ENCODE measurements around the gene LMOD2. TPM values are rescaled to one million over a fixed set of nuclear protein-coding genes. Genes with fewer than 3 reads are reported as not detected.

The LMOD2 gene
- total RNA-seq, 1 donor from 2014 or later = not detected

DNA sequence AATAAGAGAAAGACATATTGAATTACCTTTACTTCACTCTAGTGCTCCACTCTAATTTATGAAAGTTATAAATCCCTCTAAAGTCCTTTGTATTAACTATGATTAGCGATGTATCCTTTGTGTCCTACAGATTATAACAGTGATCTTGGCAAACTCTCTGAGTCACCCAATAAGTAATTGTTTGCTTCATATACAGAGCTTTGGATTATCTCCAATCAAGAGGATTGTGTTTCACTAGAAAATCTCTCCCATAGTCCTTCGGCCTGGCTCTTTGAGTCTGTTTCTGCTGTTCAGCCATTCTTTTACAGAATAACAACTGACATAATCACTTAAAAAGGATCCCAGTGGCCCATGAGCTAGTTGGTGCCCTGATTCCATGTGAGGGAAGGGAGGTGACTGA, 9.5 kb downstream of the LMOD2 start:
- H3K27ac Mint-ChIP-seq = no peak overlapping the region
- no peaks in the 10 kb centered on the region for H3K9me3 Mint-ChIP-seq
- no peaks in the 10 kb centered on the region for H3K36me3 Mint-ChIP-seq (ENCODE audit: low read depth)
- no peak overlapping the region for H3K4me3 Mint-ChIP-seq (ENCODE audit: low read depth)
- peaks cover 2% of the 10 kb centered on the region for H3K4me1 Mint-ChIP-seq (ENCODE audit: low read depth)
- no peak for DNase-seq (ENCODE audit: low spot score)
- intact Hi-C loops (cut with micrococcal nuclease) = no loop called here
- H3K27me3 Mint-ChIP-seq (ENCODE audit: low read depth) = peaks cover 2% of the 10 kb centered on the region

DNA sequence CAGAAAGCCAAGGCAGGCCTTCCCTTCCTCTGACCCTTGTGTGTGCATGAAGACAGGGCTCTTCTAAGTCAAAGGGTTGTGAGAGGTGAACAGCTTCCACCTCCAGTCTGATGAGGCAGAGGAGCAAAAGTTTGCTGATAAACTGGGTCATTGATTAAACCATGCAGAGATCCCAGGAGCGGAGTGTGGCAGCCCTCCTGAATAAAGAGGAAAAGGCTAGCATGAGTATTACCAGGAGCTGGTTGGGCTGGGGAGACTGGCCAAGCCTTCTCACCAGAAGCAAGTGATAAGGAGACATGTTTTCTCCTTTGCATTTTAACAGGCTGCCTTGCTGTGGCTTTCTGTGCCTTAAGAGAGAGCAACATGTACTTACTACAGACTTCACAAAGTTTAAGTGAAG, 10.2 kb downstream of the LMOD2 start:
- H3K4me3 Mint-ChIP-seq (ENCODE audit: low read depth) = no peak overlapping the region
- intact Hi-C loops (cut with micrococcal nuclease) = no loop called here
- no peaks in the 10 kb centered on the region for H3K36me3 Mint-ChIP-seq (ENCODE audit: low read depth)
- H3K9me3 Mint-ChIP-seq = no peaks in the 10 kb centered on the region
- H3K27me3 Mint-ChIP-seq (ENCODE audit: low read depth) = peaks cover 2% of the 10 kb centered on the region
- H3K4me1 Mint-ChIP-seq (ENCODE audit: low read depth) = peaks cover 2% of the 10 kb centered on the region
- no peak overlapping the region for H3K27ac Mint-ChIP-seq
- DNase-seq (ENCODE audit: low spot score) = no peak

DNA sequence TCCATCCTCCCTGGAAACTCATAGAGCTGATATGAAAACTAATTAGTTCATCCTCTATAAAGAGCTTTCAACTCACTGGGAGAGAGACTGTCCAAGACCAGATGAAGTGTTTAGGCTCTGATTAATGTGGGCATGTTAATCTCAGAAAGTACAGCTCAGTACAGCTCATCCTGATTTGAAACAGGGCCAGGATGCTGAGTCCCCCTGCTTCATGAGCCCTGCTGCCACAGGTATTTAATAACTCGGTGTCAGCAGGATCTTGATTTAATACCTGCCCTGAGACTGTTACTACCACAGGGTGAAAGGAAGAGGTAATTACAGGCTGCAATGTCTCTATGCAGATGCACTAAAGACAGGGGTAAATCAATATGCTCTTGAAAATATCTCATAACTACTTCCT, 10.8 kb downstream of the LMOD2 start:
- Mint-ChIP-seq H3K27ac (no peak overlapping the region), H3K36me3 (ENCODE audit: low read depth) (no peaks in the 10 kb centered on the region), H3K27me3 (ENCODE audit: low read depth) (peaks cover 2% of the 10 kb centered on the region), H3K9me3 (no peaks in the 10 kb centered on the region), H3K4me1 (ENCODE audit: low read depth) (peaks cover 2% of the 10 kb centered on the region), H3K4me3 (ENCODE audit: low read depth) (no peak overlapping the region)
- DNase-seq (ENCODE audit: low spot score) = no peak
- intact Hi-C loops (cut with micrococcal nuclease) = no loop called here

DNA sequence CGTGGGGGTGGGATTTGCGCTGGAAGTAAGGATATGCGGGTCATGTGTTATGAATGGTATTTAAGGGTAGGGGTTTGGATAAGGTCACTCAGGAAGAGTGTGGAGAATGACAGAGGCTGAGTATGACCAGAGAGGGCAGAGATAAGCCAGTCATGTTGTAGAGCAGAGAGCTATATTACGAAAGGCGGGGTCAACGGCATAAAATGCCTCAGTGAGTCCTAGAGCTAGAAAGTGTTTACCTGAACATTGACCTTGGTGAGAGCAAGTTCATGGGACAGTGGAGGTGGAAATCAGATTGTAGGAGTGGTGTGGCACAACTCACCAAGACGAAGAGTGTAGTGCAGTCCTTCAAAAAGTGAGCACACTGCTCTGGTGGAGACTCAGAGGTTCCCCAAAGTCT, 13.8 kb downstream of the LMOD2 start:
- no peak for DNase-seq (ENCODE audit: low spot score)
- peaks cover 2% of the 10 kb centered on the region for H3K27me3 Mint-ChIP-seq (ENCODE audit: low read depth)

DNA sequence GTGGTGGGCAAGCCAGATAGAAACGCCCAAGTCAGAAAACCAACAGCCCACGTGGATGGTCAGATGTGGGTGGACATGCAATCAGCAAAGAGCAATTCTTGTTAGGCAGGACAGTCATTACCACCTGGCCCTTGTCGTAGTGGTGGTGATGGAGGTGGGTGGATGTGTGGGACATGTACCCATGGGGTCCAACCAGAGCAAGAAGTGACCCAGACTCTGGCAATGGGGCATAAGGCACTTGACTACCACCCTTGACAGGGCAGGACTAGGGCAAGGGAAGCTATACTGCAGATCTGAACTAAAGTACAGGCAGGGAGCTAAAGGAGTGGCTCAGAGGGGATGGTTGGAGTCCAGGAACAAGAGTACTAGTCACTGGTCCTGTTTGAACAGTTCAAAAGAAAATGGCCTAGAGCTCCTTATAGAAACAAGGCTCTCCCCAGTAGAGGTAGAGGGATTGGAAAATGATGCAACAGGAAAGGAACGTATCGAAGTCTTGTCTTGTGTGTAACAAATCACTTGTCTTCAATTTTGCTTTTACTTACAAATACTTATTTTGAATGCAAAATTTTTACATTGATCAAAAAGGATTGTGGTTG, 17.6 kb downstream of the LMOD2 start:
- intact Hi-C loops (cut with micrococcal nuclease) = no loop called here
- Mint-ChIP-seq H3K27me3 (ENCODE audit: low read depth) (no peaks in the 10 kb centered on the region), H3K27ac (no peak overlapping the region), H3K9me3 (no peaks in the 10 kb centered on the region), H3K4me1 (ENCODE audit: low read depth) (no peaks in the 10 kb centered on the region), H3K4me3 (ENCODE audit: low read depth) (no peak overlapping the region), H3K36me3 (ENCODE audit: low read depth) (no peaks in the 10 kb centered on the region)
- DNase-seq (ENCODE audit: low spot score) = no peak

More for the DNA sequence above, 13.8 kb downstream of the LMOD2 start:
- Mint-ChIP-seq H3K36me3 (ENCODE audit: low read depth) (no peaks in the 10 kb centered on the region), H3K4me3 (ENCODE audit: low read depth) (no peak overlapping the region), H3K27ac (no peak overlapping the region), H3K9me3 (no peaks in the 10 kb centered on the region), H3K4me1 (ENCODE audit: low read depth) (no peaks in the 10 kb centered on the region)
- intact Hi-C loops (cut with micrococcal nuclease) = no loop called here

DNA sequence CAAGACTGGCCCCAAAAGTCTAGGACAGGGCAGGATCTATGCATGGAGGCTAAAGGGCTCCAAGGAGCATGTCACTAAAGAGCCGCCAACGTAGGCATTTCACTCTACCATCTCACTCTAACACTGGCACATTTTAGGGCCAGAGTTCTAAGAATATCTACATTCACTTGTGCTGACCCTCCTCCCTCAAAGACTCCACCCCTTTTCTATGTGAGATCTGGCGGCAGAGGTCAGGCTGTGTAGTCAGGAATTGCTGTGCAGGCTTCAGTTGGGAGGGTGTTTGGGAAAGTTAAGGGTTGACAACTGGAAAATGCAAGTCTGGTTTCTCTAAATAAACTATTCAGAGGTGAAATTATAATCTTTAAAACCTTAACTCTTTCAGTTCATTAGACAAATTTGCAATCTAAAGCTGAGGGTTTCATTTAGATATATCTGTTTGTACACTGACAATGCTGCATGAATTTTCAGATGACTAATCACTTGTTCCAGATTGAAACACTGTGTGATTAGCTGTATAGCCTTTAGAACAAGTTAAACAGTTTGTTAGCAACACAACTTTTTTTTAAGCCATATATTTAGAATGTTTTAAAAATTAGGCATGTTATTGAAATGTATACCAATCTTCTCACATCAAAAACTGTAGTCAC, 18.2 kb downstream of the LMOD2 start:
- intact Hi-C loops (cut with micrococcal nuclease) = no loop called here
- Mint-ChIP-seq H3K27ac (no peak overlapping the region), H3K36me3 (ENCODE audit: low read depth) (no peaks in the 10 kb centered on the region)

DNA sequence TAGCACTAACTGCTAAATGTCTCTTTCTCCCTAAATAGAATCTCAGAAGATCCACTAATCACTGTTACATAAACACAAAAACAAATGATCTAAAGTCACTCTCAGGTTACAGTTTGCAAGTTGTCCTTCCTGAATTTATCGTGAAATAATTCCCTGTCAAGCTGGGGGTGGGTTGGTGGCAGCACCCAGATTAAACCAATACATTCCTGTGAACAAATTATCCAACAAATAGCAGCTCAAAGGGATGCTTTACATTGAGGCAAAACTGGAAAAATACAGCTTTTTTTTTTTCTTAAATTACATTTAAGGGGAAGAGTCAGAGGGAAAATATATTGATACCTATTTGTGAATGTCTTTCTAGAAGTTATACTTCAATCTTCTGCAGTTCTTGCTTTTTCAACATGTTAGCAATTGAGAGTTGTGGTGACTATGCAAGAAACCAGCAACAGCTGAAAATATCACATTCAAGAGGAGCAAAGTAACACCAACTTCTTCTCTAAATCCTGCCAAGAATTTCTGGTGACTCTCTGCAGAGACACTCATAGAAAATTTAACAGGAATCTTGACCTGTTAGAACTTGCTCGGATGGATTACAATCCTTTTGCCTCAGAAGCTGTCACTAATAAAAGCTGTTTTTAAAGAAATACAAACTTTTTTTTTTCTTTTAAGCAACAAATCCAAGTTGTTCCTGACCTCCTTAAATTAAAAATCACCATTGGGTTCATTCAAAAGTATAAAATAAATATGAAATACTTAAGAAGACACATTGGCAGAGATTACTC, 18.9 kb downstream of the LMOD2 start:
- intact Hi-C loops (cut with micrococcal nuclease) = no loop called here

More for the DNA sequence above, 18.2 kb downstream of the LMOD2 start:
- Mint-ChIP-seq H3K4me3 (ENCODE audit: low read depth) (no peak overlapping the region), H3K4me1 (ENCODE audit: low read depth) (no peaks in the 10 kb centered on the region), H3K9me3 (no peaks in the 10 kb centered on the region), H3K27me3 (ENCODE audit: low read depth) (no peaks in the 10 kb centered on the region)
- DNase-seq (ENCODE audit: low spot score) = no peak

DNA sequence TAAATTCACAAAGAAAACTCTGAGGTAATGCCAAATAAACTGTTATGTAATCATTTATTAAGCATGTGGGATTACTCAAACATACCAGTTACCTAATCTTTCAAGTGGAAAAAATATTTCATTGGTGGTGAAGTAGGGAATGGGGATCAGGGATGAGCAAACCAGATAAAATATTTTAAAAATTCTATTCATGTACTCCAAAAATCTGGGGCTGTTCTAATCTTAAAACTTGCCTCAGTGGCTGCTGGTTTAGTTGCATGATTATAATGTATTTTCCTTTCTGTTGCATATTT, 19.5 kb downstream of the LMOD2 start:
- intact Hi-C loops (cut with micrococcal nuclease) = no loop called here
- Mint-ChIP-seq H3K36me3 (ENCODE audit: low read depth) (peaks cover 4% of the 10 kb centered on the region), H3K4me3 (ENCODE audit: low read depth) (no peak overlapping the region)

More for the DNA sequence above, 18.9 kb downstream of the LMOD2 start:
- Mint-ChIP-seq H3K36me3 (ENCODE audit: low read depth) (peaks cover 4% of the 10 kb centered on the region), H3K27me3 (ENCODE audit: low read depth) (no peaks in the 10 kb centered on the region), H3K4me1 (ENCODE audit: low read depth) (no peaks in the 10 kb centered on the region), H3K9me3 (no peaks in the 10 kb centered on the region), H3K27ac (no peak overlapping the region), H3K4me3 (ENCODE audit: low read depth) (no peak overlapping the region)
- DNase-seq (ENCODE audit: low spot score) = no peak

DNA sequence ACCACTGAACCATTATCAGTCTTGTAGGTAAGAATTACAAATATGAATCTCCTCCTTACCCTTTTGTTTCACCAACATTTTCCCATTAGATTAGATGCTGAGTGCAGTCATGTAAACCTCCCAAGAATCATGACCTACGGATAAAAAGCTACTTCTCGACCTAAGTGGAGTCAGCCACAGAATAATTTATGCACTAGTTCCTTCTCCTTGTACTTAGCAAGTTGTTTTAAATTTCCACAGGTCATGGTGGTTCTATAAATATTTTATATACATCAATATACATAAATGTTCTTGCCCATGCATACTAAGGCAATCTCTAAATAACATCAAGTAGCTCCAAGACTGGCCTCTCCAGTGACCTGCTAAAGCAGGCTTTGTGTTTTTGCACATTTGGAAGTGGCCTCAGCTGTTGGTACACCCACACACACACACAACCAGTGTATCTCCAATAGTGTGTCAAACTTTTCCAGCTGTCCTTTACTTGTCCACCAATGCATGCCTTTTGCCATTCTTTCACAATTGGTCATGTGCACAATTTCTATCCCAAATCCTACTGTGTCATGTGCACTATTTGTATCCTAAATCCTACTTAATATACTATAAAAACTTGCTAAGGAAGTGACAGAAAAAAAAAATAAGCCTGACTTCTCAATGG, 21.5 kb downstream of the LMOD2 start:
- Mint-ChIP-seq H3K4me1 (ENCODE audit: low read depth) (no peaks in the 10 kb centered on the region), H3K36me3 (ENCODE audit: low read depth) (peaks cover 4% of the 10 kb centered on the region), H3K27ac (no peak overlapping the region), H3K27me3 (ENCODE audit: low read depth) (no peaks in the 10 kb centered on the region), H3K4me3 (ENCODE audit: low read depth) (no peak overlapping the region), H3K9me3 (no peaks in the 10 kb centered on the region)
- intact Hi-C loops (cut with micrococcal nuclease) = no loop called here
- no peak for DNase-seq (ENCODE audit: low spot score)

More for the DNA sequence above, 19.5 kb downstream of the LMOD2 start:
- Mint-ChIP-seq H3K9me3 (no peaks in the 10 kb centered on the region), H3K27ac (no peak overlapping the region), H3K4me1 (ENCODE audit: low read depth) (no peaks in the 10 kb centered on the region), H3K27me3 (ENCODE audit: low read depth) (no peaks in the 10 kb centered on the region)
- no peak for DNase-seq (ENCODE audit: low spot score)

DNA sequence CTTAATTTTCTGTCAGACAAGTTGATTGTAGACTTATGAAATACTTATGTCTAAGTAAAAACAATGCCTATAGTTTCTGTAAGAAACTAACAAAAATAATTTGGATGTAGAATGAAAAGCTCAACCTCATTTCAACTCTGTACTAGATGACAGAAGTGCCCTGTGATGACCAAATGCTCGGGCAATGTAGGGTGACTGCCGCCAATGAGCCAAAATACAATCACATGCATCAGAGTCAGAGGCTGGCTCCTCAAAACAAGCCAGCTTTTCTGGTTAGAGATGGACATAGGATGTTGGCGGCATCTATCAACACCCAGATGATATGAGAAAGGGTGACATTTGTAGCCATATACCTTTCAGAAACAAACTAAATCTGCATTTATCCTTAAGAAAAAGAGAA, 23.9 kb downstream of the LMOD2 start:
- H3K4me1 Mint-ChIP-seq (ENCODE audit: low read depth) = no peaks in the 10 kb centered on the region
- H3K9me3 Mint-ChIP-seq = no peaks in the 10 kb centered on the region
- H3K4me3 Mint-ChIP-seq (ENCODE audit: low read depth) = no peak overlapping the region
- no peak for DNase-seq (ENCODE audit: low spot score)
- H3K27me3 Mint-ChIP-seq (ENCODE audit: low read depth) = no peaks in the 10 kb centered on the region
- peaks cover 12% of the 10 kb centered on the region for H3K36me3 Mint-ChIP-seq (ENCODE audit: low read depth)
- no peak overlapping the region for H3K27ac Mint-ChIP-seq
- intact Hi-C loops (cut with micrococcal nuclease) = no loop called here

DNA sequence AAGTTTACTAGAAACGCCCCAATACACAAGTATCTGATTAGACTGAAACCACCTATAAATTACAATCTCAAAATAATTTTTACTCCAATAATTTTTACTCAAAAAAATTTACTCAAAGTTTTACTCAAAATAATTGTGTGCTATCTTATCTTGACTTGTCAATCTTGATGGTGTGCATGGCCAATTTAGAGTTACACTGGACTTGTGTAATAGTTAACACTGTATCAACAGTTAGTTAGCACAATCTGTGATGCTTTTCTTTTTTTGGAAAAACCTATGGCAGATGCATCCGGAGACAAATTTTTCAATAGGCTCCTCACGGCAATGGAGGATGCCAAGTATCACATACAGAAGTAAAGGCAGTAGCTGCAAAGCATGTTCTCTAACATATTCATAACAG, 24.9 kb downstream of the LMOD2 start:
- no peaks in the 10 kb centered on the region for H3K4me1 Mint-ChIP-seq (ENCODE audit: low read depth)
- intact Hi-C loops (cut with micrococcal nuclease) = no loop called here
- no peak overlapping the region for H3K4me3 Mint-ChIP-seq (ENCODE audit: low read depth)
- no peaks in the 10 kb centered on the region for H3K9me3 Mint-ChIP-seq
- DNase-seq (ENCODE audit: low spot score) = no peak
- H3K27ac Mint-ChIP-seq = no peak overlapping the region
- H3K27me3 Mint-ChIP-seq (ENCODE audit: low read depth) = no peaks in the 10 kb centered on the region
- H3K36me3 Mint-ChIP-seq (ENCODE audit: low read depth) = peaks cover 12% of the 10 kb centered on the region

DNA sequence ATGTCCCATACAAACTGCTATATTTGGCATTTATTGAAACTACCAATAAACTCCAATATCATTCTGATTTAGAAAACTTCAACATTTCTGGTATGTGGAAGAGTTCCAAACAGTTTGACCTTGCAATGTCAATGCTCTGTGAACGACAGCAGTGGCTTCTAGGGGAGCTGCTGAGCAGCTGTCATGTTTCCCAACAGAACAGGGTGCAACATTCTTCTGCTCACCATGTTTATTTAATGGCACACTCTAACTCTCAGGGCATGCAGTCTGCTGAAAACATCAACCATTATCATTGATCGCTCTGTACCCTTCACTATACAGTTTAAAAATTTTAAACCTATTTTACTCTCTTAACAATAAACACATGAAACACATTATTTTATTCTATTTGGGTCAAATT, 25.9 kb downstream of the LMOD2 start:
- intact Hi-C loops (cut with micrococcal nuclease) = no loop called here
- H3K9me3 Mint-ChIP-seq = no peaks in the 10 kb centered on the region
- H3K4me3 Mint-ChIP-seq (ENCODE audit: low read depth) = no peak overlapping the region
- H3K27me3 Mint-ChIP-seq (ENCODE audit: low read depth) = no peaks in the 10 kb centered on the region
- peaks cover 12% of the 10 kb centered on the region for H3K36me3 Mint-ChIP-seq (ENCODE audit: low read depth)
- DNase-seq (ENCODE audit: low spot score) = no peak
- no peak overlapping the region for H3K27ac Mint-ChIP-seq
- H3K4me1 Mint-ChIP-seq (ENCODE audit: low read depth) = no peaks in the 10 kb centered on the region

DNA sequence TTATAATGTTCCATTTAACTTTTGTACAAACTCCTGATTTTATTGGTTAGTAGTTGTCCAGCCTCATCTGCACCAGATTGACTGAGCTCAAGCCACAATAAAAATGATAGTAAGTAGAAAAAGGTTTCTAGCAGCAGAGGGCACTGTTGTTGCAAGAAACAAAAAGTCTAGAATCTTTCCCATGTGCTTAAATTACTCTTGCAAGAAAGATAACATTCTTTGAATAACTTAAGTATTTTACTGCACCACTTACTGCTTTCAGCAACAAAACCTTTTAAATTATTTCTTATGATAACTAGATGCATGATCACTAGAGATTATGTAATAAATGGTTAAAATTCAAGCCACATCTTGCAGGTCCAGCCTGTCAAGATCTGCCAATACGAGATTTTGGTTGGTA, 27.0 kb downstream of the LMOD2 start:
- Mint-ChIP-seq H3K27ac (no peak overlapping the region), H3K36me3 (ENCODE audit: low read depth) (peaks cover 12% of the 10 kb centered on the region), H3K9me3 (no peaks in the 10 kb centered on the region), H3K4me1 (ENCODE audit: low read depth) (no peaks in the 10 kb centered on the region), H3K4me3 (ENCODE audit: low read depth) (no peak overlapping the region), H3K27me3 (ENCODE audit: low read depth) (no peaks in the 10 kb centered on the region)
- intact Hi-C loops (cut with micrococcal nuclease) = loop anchor here (1.0 kb wide), 1 partner anchor 183 kb away; no protein-coding TSS in a partner anchor
- DNase-seq (ENCODE audit: low spot score) = no peak

All from activated T-helper 2 cell treated with anti-CD3 and anti-CD28 coated beads, Interferon-gamma antibody, Interleukin-2, Interleukin-4, amounts not matched to agents 10 μg/mL and 5 μg/mL and 100 μg/mL, durations not matched to agents 14 hours and 24 hours and 36 hours (primary cell).